GM13977 (cell line): ENCODE results near the gene PARVB.

Experiments
- DNase-seq: peaks from one replicate; pipeline ENCODE4 v3.0.0; 2012; ENCODE audit warnings: low spot score
- CTCF ChIP-seq: IDR thresholded peaks from 2 replicates; pipeline ENCODE4 v1.5.1; 2012; ENCODE audit warnings: mild to moderate bottlenecking, control low read depth; ENCODE audit not compliant: insufficient read depth; ENCODE audit errors: extremely low read depth, missing control alignments
- in situ Hi-C: fragments of 300-500 bp; cut with MboI; formaldehyde crosslinking; loops from one replicate; pipeline ENCODE4 v1.12.0; 2022; ENCODE audit warnings: low sequenced_read_pairs, low pct_unique_long_range_greater_than_20kb, mixed read lengths, inconsistent platforms; ENCODE audit not compliant: unreplicated experiment

The PARVB gene

GRCh38 chr22:44090571-44090905 is 66.4 kb downstream of the PARVB start:
- in situ Hi-C loops: loop anchor here (25.0 kb wide), 1 partner anchor 547 kb away; no protein-coding TSS in a partner anchor
- DNase-seq: no peak
- TF ChIP-seq CTCF: no peak

GRCh38 chr22:44091021-44091721 is 67.1 kb downstream of the PARVB start:
- DNase-seq: no peak
- in situ Hi-C loops: loop anchor here (25.0 kb wide), 1 partner anchor 546 kb away; no protein-coding TSS in a partner anchor
- peak; percentile 17 for TF ChIP-seq CTCF

GRCh38 chr22:44091751-44092150 is 67.6 kb downstream of the PARVB start:
- no peak for DNase-seq
- TF ChIP-seq CTCF: no peak
- in situ Hi-C loops: loop anchor here (25.0 kb wide), 1 partner anchor 546 kb away; no protein-coding TSS in a partner anchor

GRCh38 chr22:44092636-44093220 is 68.6 kb downstream of the PARVB start:
- in situ Hi-C loops: loop anchor here (25.0 kb wide), 1 partner anchor 545 kb away; no protein-coding TSS in a partner anchor
- DNase-seq: no peak
- no peak for TF ChIP-seq CTCF

- TF ChIP-seq CTCF: no peak
- DNase-seq: no peak
- in situ Hi-C loops: loop anchor here (25.0 kb wide), 1 partner anchor 544 kb away; no protein-coding TSS in a partner anchor
These were observed 69.7 kb downstream of the PARVB start for GRCh38 chr22:44093791-44094190.

- TF ChIP-seq CTCF: no peak
- no peak for DNase-seq
- in situ Hi-C loops: loop anchor here (25.0 kb wide), 1 partner anchor 542 kb away; no protein-coding TSS in a partner anchor
These were observed 70.7 kb downstream of the PARVB start for GRCh38 chr22:44094751-44095302.
